Left lung (tissue), 10 donors: ENCODE data around the gene ZNF322. TPM values are rescaled to one million over a fixed set of nuclear protein-coding genes. Genes with fewer than 3 reads are reported as not detected.

ENCODE experiments used
- ATAC-seq: fragments of 200-7000 bp; cut with Tn5 transposase; one replicate; pipeline ENCODE4 v1.9.1; 2020; ENCODE audit warnings: moderate library complexity
- DNase-seq, 4 donors: peaks; one replicate each; pipeline ENCODE4 v3.0.0-alpha.2; 2013 to 2020
- H3K27ac ChIP-seq, 2 donors: fragments of 200-600 bp; sonication (generic) in 1 of 2; one replicate each; pipeline versions ENCODE4 v1.5.0 to v1.8.0; 2020 to 2021
- H3K27me3 ChIP-seq, 2 donors: fragments of 200-600 bp; sonication (generic) in 1 of 2; one replicate each; pipeline versions ENCODE4 v1.5.0 to v1.8.0; 2020 to 2021
- H3K36me3 ChIP-seq, 2 donors: fragments of 200-600 bp; sonication (generic) in 1 of 2; one replicate each; pipeline versions ENCODE4 v1.5.0 to v1.8.0; 2020 to 2021
- H3K4me1 ChIP-seq, 2 donors: fragments of 200-600 bp; one replicate each; pipeline ENCODE4 v1.8.0; 2021
- H3K4me3 ChIP-seq, 2 donors: fragments of 200-600 bp; sonication (generic) in 1 of 2; one replicate each; pipeline versions ENCODE4 v1.5.0 to v1.8.0; 2020 to 2021; ENCODE audit warnings: mild to moderate bottlenecking in 1 of 2
- H3K9me3 ChIP-seq, 2 donors: fragments of 200-600 bp; sonication (generic) in 1 of 2; one replicate each; pipeline versions ENCODE4 v1.5.0 to v1.8.0; 2020 to 2021
- intact Hi-C, 2 donors: fragments of 100-400 bp; cut with DNase I; formaldehyde crosslinking; loops; one replicate each; pipeline versions ENCODE4 v1.11.2 to v1.14.2; 2022
- polyA plus RNA-seq, 6 donors: library from polyadenylated mRNA; unstranded; fragments of 120-200 nt; gene quantifications; one replicate each; pipeline ENCODE4 v1.2.1, GENCODE V29; 2013; ENCODE audit not compliant: insufficient read length in 6 of 6
- total RNA-seq, 2 donors: library from RNA; stranded (reverse); fragmentation: NEBNext Ultra II Directional; extraction: Animal tissue kit (Norgen Biotek cat#: 25700); gene quantifications; one replicate each; pipeline ENCODE4 v1.2.1, GENCODE V29; 2021
- TF ChIP-seq, protein P1 (sequence below), 2 donors: fragments of 200-600 bp; sonication (generic) in 1 of 2; IDR thresholded peaks; one replicate each; pipeline versions ENCODE4 v1.5.0 to v1.8.0; 2021; ENCODE audit warnings: antibody characterized with exemption in 2 of 2
- donor health status: DM: no; HTN: yes; CAD: no.
- donor health status: DM: no; HTN: no; CAD: no.

The ZNF322 gene
- total and polyA plus RNA-seq, 8 donors = 21.2 to 37.5 (median 36.1) TPM

DNA sequence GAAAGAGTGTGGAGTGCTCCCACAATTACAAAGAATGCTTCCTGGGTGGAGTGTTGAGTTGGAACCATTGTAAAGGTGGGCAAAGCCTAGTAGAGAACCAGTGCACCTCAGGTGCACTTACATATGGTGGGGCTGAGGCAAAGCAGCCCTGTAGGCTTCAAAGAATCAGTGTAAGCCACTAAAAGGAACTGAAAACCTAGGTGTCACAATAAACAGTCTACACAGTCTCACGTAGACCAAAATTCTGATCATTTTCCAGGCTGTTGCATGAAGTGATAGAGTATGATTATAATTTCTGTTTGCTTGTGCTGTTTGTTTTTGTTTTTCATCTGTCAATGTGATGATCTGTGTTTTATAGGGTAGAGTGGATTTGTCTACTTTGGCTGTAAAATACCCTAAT, 60.0 kb downstream of the ZNF322 start:
- no peaks in the 10 kb centered on the region for H3K9me3 ChIP-seq
- no peak for ATAC-seq
- H3K4me1 ChIP-seq = peaks cover 5 to 30% of the 10 kb centered on the region in 2 donors
- H3K4me3 ChIP-seq = no peak overlapping the region
- H3K36me3 ChIP-seq = peaks cover 0 to 25% of the 10 kb centered on the region in 2 donors
- intact Hi-C loops = loop anchor here in 1 of 2 donors (10.0 kb wide), 1 partner anchor 265 kb away; no protein-coding TSS in a partner anchor
- no peak for DNase-seq
- TF ChIP-seq, protein P1, sequence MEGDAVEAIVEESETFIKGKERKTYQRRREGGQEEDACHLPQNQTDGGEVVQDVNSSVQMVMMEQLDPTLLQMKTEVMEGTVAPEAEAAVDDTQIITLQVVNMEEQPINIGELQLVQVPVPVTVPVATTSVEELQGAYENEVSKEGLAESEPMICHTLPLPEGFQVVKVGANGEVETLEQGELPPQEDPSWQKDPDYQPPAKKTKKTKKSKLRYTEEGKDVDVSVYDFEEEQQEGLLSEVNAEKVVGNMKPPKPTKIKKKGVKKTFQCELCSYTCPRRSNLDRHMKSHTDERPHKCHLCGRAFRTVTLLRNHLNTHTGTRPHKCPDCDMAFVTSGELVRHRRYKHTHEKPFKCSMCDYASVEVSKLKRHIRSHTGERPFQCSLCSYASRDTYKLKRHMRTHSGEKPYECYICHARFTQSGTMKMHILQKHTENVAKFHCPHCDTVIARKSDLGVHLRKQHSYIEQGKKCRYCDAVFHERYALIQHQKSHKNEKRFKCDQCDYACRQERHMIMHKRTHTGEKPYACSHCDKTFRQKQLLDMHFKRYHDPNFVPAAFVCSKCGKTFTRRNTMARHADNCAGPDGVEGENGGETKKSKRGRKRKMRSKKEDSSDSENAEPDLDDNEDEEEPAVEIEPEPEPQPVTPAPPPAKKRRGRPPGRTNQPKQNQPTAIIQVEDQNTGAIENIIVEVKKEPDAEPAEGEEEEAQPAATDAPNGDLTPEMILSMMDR (IDR thresholded peaks at IDR 0.05) = no peak
- H3K27me3 ChIP-seq = peaks cover 0 to 7% of the 10 kb centered on the region in 2 donors
- H3K27ac ChIP-seq = no peak overlapping the region

- peaks cover 5 to 30% of the 10 kb centered on the region in 2 donors for H3K4me1 ChIP-seq
- TF ChIP-seq, protein P1 (IDR thresholded peaks at IDR 0.05) = no peak
- H3K27me3 ChIP-seq = peaks cover 0 to 12% of the 10 kb centered on the region in 2 donors
- no peaks in the 10 kb centered on the region for H3K9me3 ChIP-seq
- no peak overlapping the region for H3K4me3 ChIP-seq
- no peak for DNase-seq
- intact Hi-C loops = loop anchor here in 1 of 2 donors (10.0 kb wide), 1 partner anchor 264 kb away; no protein-coding TSS in a partner anchor
- no peak for ATAC-seq
- no peak overlapping the region for H3K27ac ChIP-seq
- H3K36me3 ChIP-seq = peaks cover 0 to 25% of the 10 kb centered on the region in 2 donors
Measured at GRCh38 chr6:26599134-26599533, 60.4 kb downstream of the ZNF322 start.

GRCh38 chr6:26598267-26598666, 61.3 kb downstream of the ZNF322 start:
- no peak overlapping the region for H3K27ac ChIP-seq
- TF ChIP-seq, protein P1 (IDR thresholded peaks at IDR 0.05) = no peak
- ATAC-seq = no peak

GRCh38 chr6:26597821-26598220, 61.7 kb downstream of the ZNF322 start:
- H3K9me3 ChIP-seq = no peaks in the 10 kb centered on the region
- peaks cover 6 to 25% of the 10 kb centered on the region in 2 donors for H3K27me3 ChIP-seq
- no peak for DNase-seq
- H3K4me1 ChIP-seq = peaks cover 5 to 30% of the 10 kb centered on the region in 2 donors
- H3K36me3 ChIP-seq = peaks cover 0 to 25% of the 10 kb centered on the region in 2 donors
- intact Hi-C loops = loop anchor here in 1 of 2 donors (10.0 kb wide), 1 partner anchor 263 kb away; no protein-coding TSS in a partner anchor
- H3K27ac ChIP-seq = no peak overlapping the region
- H3K4me3 ChIP-seq = peak overlapping the region; percentile 77 to 93
- TF ChIP-seq, protein P1 (IDR thresholded peaks at IDR 0.05) = no peak
- no peak for ATAC-seq

More at GRCh38 chr6:26598267-26598666, 61.3 kb downstream of the ZNF322 start:
- Histone ChIP-seq H3K27me3 (peaks cover 4 to 20% of the 10 kb centered on the region in 2 donors), H3K4me3 (peak overlapping the region in 1 of 2 donors; percentile 77), H3K36me3 (peaks cover 0 to 25% of the 10 kb centered on the region in 2 donors), H3K4me1 (peaks cover 5 to 30% of the 10 kb centered on the region in 2 donors), H3K9me3 (no peaks in the 10 kb centered on the region)
- intact Hi-C loops = loop anchor here in 1 of 2 donors (10.0 kb wide), 1 partner anchor 263 kb away; no protein-coding TSS in a partner anchor
- DNase-seq = peak in 1 of 4 donors; percentile 68

DNA sequence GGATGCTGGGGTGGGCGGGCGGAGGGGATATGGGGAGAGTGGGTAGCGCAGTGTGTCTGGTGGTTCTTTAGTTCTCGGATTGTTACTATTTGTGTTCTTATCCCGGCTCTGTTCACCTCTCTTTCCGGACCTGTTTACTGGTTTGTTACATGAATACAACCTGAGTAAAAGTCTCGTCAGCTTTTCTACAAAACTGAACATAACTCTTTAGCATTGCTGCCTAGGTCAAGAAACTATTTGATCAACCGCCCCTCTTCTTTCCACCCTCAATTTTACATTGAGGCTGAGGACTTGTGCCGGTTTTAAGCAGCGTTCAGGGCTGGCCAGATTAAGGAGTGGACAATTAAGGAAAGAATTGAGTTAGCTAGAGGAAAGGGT, 62.2 kb downstream of the ZNF322 start:
- TF ChIP-seq, protein P1 (IDR thresholded peaks at IDR 0.05) = no peak
- H3K27me3 ChIP-seq = peaks cover 9 to 29% of the 10 kb centered on the region in 2 donors
- H3K9me3 ChIP-seq = no peaks in the 10 kb centered on the region
- H3K4me3 ChIP-seq = peak overlapping the region; percentile 77 to 93
- DNase-seq (no peak), ATAC-seq (no peak)
- H3K36me3 ChIP-seq = peaks cover 0 to 25% of the 10 kb centered on the region in 2 donors
- H3K27ac ChIP-seq = peak overlapping the region; percentile 79 to 89
- intact Hi-C loops = loop anchor here in 1 of 2 donors (10.0 kb wide), 1 partner anchor 263 kb away; no protein-coding TSS in a partner anchor
- peaks cover 5 to 30% of the 10 kb centered on the region in 2 donors for H3K4me1 ChIP-seq
